ENCODE data around the gene ATP5F1D. TPM values are rescaled to one million over a fixed set of nuclear protein-coding genes. Genes with fewer than 3 reads are reported as not detected.

ATP5F1D gene
- total and polyA plus RNA-seq, 2 donors (not counting 1 experiment from before 2014, with no cell fraction given): 150 to 166 TPM

DNA sequence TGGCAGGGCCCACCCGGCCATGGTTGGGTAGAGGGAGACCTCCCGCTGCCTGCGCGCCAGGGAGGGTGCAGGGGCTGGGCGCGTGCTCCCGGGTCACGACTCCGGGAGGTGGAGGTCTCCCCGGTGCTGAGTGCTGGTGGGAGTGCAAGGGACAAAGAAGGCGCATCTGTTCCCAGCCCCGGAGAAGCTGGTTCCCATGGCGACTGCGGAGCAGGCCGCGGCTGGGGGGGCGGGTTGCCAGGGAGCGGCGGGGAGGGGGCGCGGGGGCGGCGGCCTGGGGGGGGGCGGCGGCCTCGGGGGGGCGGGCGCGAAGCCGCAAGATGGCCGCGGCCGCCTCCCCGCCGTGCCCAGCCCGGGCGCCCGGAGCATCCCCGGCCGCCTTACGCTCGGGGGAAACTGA, 5.0 kb upstream of the ATP5F1D start:
- no peaks in the 10 kb centered on the region for H3K36me3 ChIP-seq (replicated peaks in 1 of 2; ENCODE audit: control extremely low read depth in 1 of 2, control insufficient read depth in 1 of 2, extremely low read depth in 1 of 2, insufficient read depth in 2 of 2, low read length in 1 of 2)
- ATAC-seq (ENCODE audit: low read depth) (no peak), DNase-seq (no peak)
- no peak overlapping the region for H2AFZ ChIP-seq (ENCODE audit: insufficient read depth, low read depth, low read length, poor library complexity, severe bottlenecking)
- WGBS (ENCODE audit: insufficient coverage): 23% methylated on average over 29 of the region's 42 CpGs
- intact Hi-C loops (cut with micrococcal nuclease): no loop called here
- POLR2A ChIA-PET: interaction anchor here (1.0 kb wide), 2 partner anchors 30 to 342 kb away, joined by 3 read pairs; no protein-coding TSS in a partner anchor
- H3K9ac ChIP-seq (ENCODE audit: low read length): no peak overlapping the region
- peaks cover 5% of the 10 kb centered on the region for H4K20me1 ChIP-seq (ENCODE audit: control insufficient read depth, insufficient read depth, low read length, poor library complexity, severe bottlenecking)
- CTCF ChIA-PET: no interaction called here
- no peaks in the 10 kb centered on the region for H3K79me2 ChIP-seq (ENCODE audit: control insufficient read depth, insufficient read depth, low read length)
- H3K27ac Mint-ChIP-seq: no peak overlapping the region
- peaks cover 20% of the 10 kb centered on the region for H3K4me1 Mint-ChIP-seq
- H3K27ac ChIP-seq (ENCODE audit: low read length in 2 of 2): no peak overlapping the region
- peaks cover 24 to 33% of the 10 kb centered on the region in 2 donors for H3K4me1 ChIP-seq (ENCODE audit: control insufficient read depth in 2 of 2, insufficient read depth in 2 of 2, low read length in 2 of 2)
- peaks cover 0 to 21% (median 7%) of the 10 kb centered on the region in 4 experiments for H3K27me3 ChIP-seq (replicated peaks in 1 of 4; ENCODE audit: control extremely low read depth in 1 of 4, control insufficient read depth in 3 of 4, insufficient read depth in 4 of 4, low read length in 3 of 4)
- H3K4me2 ChIP-seq (replicated peaks; ENCODE audit: low read depth, low read length, poor library complexity, severe bottlenecking): peak overlapping the region; percentile 89
- H3K4me3 ChIP-seq (ENCODE audit: control extremely low read depth in 1 of 5, extremely low read depth in 1 of 5, insufficient read depth in 1 of 5, low read depth in 2 of 5, low read length in 4 of 5): no peak overlapping the region
- no peaks in the 10 kb centered on the region for H3K9me3 ChIP-seq (ENCODE audit: control extremely low read depth in 1 of 3, control insufficient read depth in 2 of 3, insufficient read depth in 1 of 3, low read length in 2 of 3)
- no peak for TF ChIP-seq EZH2 (IDR thresholded peaks at IDR 0.05; ENCODE audit: borderline replicate concordance, insufficient read depth, low read depth, low read length, poor library complexity, severe bottlenecking)
- TF ChIP-seq, protein P1, sequence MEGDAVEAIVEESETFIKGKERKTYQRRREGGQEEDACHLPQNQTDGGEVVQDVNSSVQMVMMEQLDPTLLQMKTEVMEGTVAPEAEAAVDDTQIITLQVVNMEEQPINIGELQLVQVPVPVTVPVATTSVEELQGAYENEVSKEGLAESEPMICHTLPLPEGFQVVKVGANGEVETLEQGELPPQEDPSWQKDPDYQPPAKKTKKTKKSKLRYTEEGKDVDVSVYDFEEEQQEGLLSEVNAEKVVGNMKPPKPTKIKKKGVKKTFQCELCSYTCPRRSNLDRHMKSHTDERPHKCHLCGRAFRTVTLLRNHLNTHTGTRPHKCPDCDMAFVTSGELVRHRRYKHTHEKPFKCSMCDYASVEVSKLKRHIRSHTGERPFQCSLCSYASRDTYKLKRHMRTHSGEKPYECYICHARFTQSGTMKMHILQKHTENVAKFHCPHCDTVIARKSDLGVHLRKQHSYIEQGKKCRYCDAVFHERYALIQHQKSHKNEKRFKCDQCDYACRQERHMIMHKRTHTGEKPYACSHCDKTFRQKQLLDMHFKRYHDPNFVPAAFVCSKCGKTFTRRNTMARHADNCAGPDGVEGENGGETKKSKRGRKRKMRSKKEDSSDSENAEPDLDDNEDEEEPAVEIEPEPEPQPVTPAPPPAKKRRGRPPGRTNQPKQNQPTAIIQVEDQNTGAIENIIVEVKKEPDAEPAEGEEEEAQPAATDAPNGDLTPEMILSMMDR (IDR thresholded peaks at IDR 0.05): no peak
- H3K4me3 Mint-ChIP-seq: no peak overlapping the region
- H3K27me3 Mint-ChIP-seq: peaks cover 8% of the 10 kb centered on the region
- no peaks in the 10 kb centered on the region for H3K9me3 Mint-ChIP-seq (ENCODE audit: insufficient read depth)

DNA sequence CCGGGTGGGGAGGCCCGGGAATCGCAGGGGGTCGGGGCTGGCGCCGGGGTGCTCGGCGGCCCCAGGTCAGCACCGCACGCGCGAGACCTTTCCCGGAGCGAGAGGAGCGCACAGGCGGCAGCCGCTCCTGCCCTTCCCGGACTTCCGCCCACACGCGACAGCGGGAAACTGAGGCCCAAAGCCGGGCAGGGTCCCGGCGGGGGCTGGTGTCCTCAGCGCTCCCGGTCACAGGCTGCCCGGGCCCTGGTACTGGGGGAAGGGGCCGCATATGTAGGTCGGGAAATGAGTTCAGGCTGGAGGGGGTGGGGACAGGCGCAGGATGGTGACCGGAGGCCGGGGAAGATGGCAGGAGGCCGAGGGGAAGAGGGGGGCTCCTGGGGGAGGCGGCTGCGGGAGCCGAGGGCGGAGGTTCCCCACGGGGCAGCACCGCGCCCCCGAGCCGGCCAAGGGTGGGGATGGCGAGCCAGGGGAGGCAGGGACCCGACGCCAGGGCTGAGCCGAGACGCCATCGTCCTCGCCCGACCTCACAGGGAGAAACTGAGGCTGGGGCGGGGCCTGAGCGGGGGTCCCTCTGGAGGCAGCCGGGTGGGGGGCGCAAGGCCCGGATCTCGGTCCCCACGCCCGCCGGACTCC, 4.4 kb upstream of the ATP5F1D start:
- peak; percentile 100 for TF ChIP-seq EZH2 (IDR thresholded peaks at IDR 0.05; ENCODE audit: borderline replicate concordance, insufficient read depth, low read depth, low read length, poor library complexity, severe bottlenecking)
- TF ChIP-seq, protein P1 (IDR thresholded peaks at IDR 0.05): no peak
- ATAC-seq (ENCODE audit: low read depth) (no peak), DNase-seq (peak; percentile 60)
- peak overlapping the region; percentile 45 for H3K9ac ChIP-seq (ENCODE audit: low read length)
- peaks cover 0 to 21% (median 7%) of the 10 kb centered on the region in 4 experiments for H3K27me3 ChIP-seq (replicated peaks in 1 of 4; ENCODE audit: control extremely low read depth in 1 of 4, control insufficient read depth in 3 of 4, insufficient read depth in 4 of 4, low read length in 3 of 4)
- peaks cover 5% of the 10 kb centered on the region for H4K20me1 ChIP-seq (ENCODE audit: control insufficient read depth, insufficient read depth, low read length, poor library complexity, severe bottlenecking)
- H3K79me2 ChIP-seq (ENCODE audit: control insufficient read depth, insufficient read depth, low read length): peaks cover 5% of the 10 kb centered on the region
- intact Hi-C loops (cut with micrococcal nuclease): no loop called here
- H3K27ac ChIP-seq (ENCODE audit: low read length in 2 of 2): no peak overlapping the region
- Mint-ChIP-seq H3K27me3 (peaks cover 8% of the 10 kb centered on the region), H3K9me3 (ENCODE audit: insufficient read depth) (no peaks in the 10 kb centered on the region), H3K4me3 (peak overlapping the region; percentile 47), H3K27ac (no peak overlapping the region), H3K4me1 (peaks cover 23% of the 10 kb centered on the region)
- H3K9me3 ChIP-seq (ENCODE audit: control extremely low read depth in 1 of 3, control insufficient read depth in 2 of 3, insufficient read depth in 1 of 3, low read length in 2 of 3): no peaks in the 10 kb centered on the region
- peak overlapping the region in 4 of 5 experiments; percentile 17 to 50 (median 35) for H3K4me3 ChIP-seq (ENCODE audit: control extremely low read depth in 1 of 5, extremely low read depth in 1 of 5, insufficient read depth in 1 of 5, low read depth in 2 of 5, low read length in 4 of 5)
- peak overlapping the region; percentile 10 for H2AFZ ChIP-seq (ENCODE audit: insufficient read depth, low read depth, low read length, poor library complexity, severe bottlenecking)
- H3K4me2 ChIP-seq (replicated peaks; ENCODE audit: low read depth, low read length, poor library complexity, severe bottlenecking): peak overlapping the region; percentile 89
- H3K4me1 ChIP-seq (ENCODE audit: control insufficient read depth in 2 of 2, insufficient read depth in 2 of 2, low read length in 2 of 2): peaks cover 25 to 35% of the 10 kb centered on the region in 2 donors
- no peaks in the 10 kb centered on the region for H3K36me3 ChIP-seq (replicated peaks in 1 of 2; ENCODE audit: control extremely low read depth in 1 of 2, control insufficient read depth in 1 of 2, extremely low read depth in 1 of 2, insufficient read depth in 2 of 2, low read length in 1 of 2)
- ChIA-PET CTCF (no interaction called here), POLR2A (interaction anchor here (1.0 kb wide), 1 partner anchor 342 kb away, joined by 3 read pairs; no protein-coding TSS in a partner anchor)
- 1% methylated on average over 60 of the region's 60 CpGs for WGBS (ENCODE audit: insufficient coverage)
